Left ventricle myocardium inferior (tissue), 1 donor: ENCODE measurements around the gene MDK. TPM values are rescaled to one million over a fixed set of nuclear protein-coding genes. Genes with fewer than 3 reads are reported as not detected.

ENCODE experiments used
- DNase-seq: peaks from one replicate; pipeline ENCODE4 v3.0.0-alpha.2; 2020
- H3K27ac ChIP-seq: fragments of 200-600 bp; replicated peaks from 2 replicates; pipeline ENCODE4 v1.8.0; 2021
- H3K27me3 ChIP-seq: fragments of 200-600 bp; 2 replicates; pipeline ENCODE4 v1.8.0; 2021; ENCODE audit warnings: low read depth
- H3K36me3 ChIP-seq: fragments of 200-600 bp; 2 replicates; pipeline ENCODE4 v1.8.0; 2021
- H3K4me1 ChIP-seq: fragments of 200-600 bp; 2 replicates; pipeline ENCODE4 v1.8.0; 2021
- H3K4me3 ChIP-seq: fragments of 200-600 bp; 2 replicates; pipeline ENCODE4 v1.8.0; 2021; ENCODE audit warnings: mild to moderate bottlenecking, moderate library complexity
- H3K9me3 ChIP-seq: fragments of 200-600 bp; replicated peaks from 2 replicates; pipeline ENCODE4 v1.8.0; 2021
- CTCF ChIP-seq: fragments of 200-600 bp; IDR thresholded peaks from 2 replicates; pipeline ENCODE4 v1.8.0; 2021; ENCODE audit warnings: antibody characterized with exemption, mild to moderate bottlenecking, borderline replicate concordance
- intact Hi-C: fragments of 100-400 bp; cut with micrococcal nuclease; formaldehyde crosslinking; loops from one replicate; pipeline ENCODE4 v1.11.0; 2022
- total RNA-seq: library from RNA; stranded (reverse); fragmentation: NEBNext Ultra II Directional; extraction: Animal tissue kit (Norgen Biotek cat#: 25700); gene quantifications from one replicate; pipeline ENCODE4 v1.2.1, GENCODE V29; 2021
- donor health status: DM: no; HTN: yes; CAD: no; lungs with severe emphysema.

Gene MDK
- total RNA-seq, 1 donor from 2014 or later = 5.4 TPM

GRCh38 chr11:46362156-46363030, 19.1 kb upstream of the MDK start:
- H3K27ac ChIP-seq = peak overlapping the region; percentile 94
- intact Hi-C loops = no loop called here
- TF ChIP-seq CTCF = no peak
- no peaks in the 10 kb centered on the region for H3K27me3 ChIP-seq
- no peaks in the 10 kb centered on the region for H3K9me3 ChIP-seq
- peak; percentile 19 for DNase-seq
- H3K36me3 ChIP-seq = peaks cover 5% of the 10 kb centered on the region
- H3K4me1 ChIP-seq = peaks cover 85% of the 10 kb centered on the region
- H3K4me3 ChIP-seq = peak overlapping the region; percentile 67

- Histone ChIP-seq H3K4me3 (peak overlapping the region; percentile 67), H3K4me1 (peaks cover 85% of the 10 kb centered on the region), H3K27ac (peak overlapping the region; percentile 94), H3K27me3 (no peaks in the 10 kb centered on the region), H3K9me3 (no peaks in the 10 kb centered on the region), H3K36me3 (peaks cover 9% of the 10 kb centered on the region)
- peak; percentile 70 for DNase-seq
- intact Hi-C loops = no loop called here
- no peak for TF ChIP-seq CTCF
These were observed 18.4 kb upstream of the MDK start for GRCh38 chr11:46363031-46363407.

GRCh38 chr11:46363455-46364005, 17.9 kb upstream of the MDK start:
- Histone ChIP-seq H3K4me1 (peaks cover 84% of the 10 kb centered on the region), H3K4me3 (peak overlapping the region; percentile 67), H3K9me3 (no peaks in the 10 kb centered on the region), H3K27me3 (no peaks in the 10 kb centered on the region), H3K36me3 (peaks cover 14% of the 10 kb centered on the region), H3K27ac (peak overlapping the region; percentile 94)
- DNase-seq = peak; percentile 72
- intact Hi-C loops = no loop called here
- peak; percentile 48 for TF ChIP-seq CTCF

- H3K27me3 ChIP-seq = no peaks in the 10 kb centered on the region
- peaks cover 19% of the 10 kb centered on the region for H3K36me3 ChIP-seq
- no peaks in the 10 kb centered on the region for H3K9me3 ChIP-seq
- TF ChIP-seq CTCF = no peak
- peak overlapping the region; percentile 67 for H3K4me3 ChIP-seq
- DNase-seq = no peak
- intact Hi-C loops = no loop called here
- H3K27ac ChIP-seq = peak overlapping the region; percentile 94
- H3K4me1 ChIP-seq = peaks cover 84% of the 10 kb centered on the region
These were observed 17.4 kb upstream of the MDK start for GRCh38 chr11:46364056-46364455.

GRCh38 chr11:46364791-46365190, 16.7 kb upstream of the MDK start:
- Histone ChIP-seq H3K27ac (peak overlapping the region; percentile 94), H3K9me3 (no peaks in the 10 kb centered on the region), H3K27me3 (no peaks in the 10 kb centered on the region), H3K4me1 (peaks cover 90% of the 10 kb centered on the region), H3K36me3 (peaks cover 26% of the 10 kb centered on the region), H3K4me3 (no peak overlapping the region)
- DNase-seq = no peak
- intact Hi-C loops = no loop called here
- TF ChIP-seq CTCF = no peak
